OCI-M2 (cell line): ENCODE data around the gene CA11.

Experiments used
- DNase-seq: peaks from one replicate; lab custom pipeline; 2025; ENCODE audit not compliant: unreplicated experiment; lab: John Stamatoyannopoulos, UW

The CA11 gene

DNA sequence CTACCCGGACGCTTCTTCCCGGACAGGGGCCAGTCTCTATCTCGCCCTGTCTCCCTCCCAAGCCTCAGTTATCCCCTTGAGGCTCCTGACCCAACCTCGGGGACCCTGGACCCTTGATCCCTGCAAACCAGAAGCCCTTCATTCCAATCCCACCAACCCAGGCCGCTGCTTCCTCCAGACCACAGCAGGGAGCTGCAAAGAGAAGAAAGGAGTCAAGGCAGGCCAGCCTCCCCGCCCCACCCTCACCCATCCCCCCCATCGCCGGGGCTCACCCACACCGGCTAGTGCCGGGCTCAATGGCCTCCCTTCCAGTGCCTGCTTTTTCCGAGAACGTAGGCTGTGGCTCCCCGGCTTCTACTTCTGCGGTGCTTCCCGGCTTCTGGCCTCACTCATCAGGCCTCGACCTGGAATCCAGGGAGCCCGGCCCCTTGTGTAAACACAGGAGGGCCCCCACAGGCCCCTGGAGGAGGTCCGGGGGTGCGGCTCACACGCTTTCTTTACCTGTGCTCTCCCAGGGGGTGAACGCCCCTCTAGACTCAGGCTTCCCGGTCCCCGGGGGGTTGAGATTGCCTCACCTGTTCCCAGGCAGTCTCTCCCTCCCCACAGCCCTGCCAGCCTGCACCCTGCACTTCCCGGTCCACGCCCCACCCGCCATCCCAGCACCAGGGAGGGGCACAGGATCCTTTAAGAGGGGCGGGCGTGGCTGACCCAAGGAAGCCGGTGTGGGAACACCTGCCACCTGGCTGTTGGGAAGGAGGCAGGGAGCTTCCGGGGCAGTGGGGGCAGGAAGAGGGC lies 31.4 kb downstream of the CA11 start, which contains the start of gene FAM83E:
Gene FAM83E, minus strand, starts transcription at position 641 of the 795 bp plus-strand sequence. CDS start 1,704 bp downstream, outside the sequence.
- DNase-seq, result no peak

DNA sequence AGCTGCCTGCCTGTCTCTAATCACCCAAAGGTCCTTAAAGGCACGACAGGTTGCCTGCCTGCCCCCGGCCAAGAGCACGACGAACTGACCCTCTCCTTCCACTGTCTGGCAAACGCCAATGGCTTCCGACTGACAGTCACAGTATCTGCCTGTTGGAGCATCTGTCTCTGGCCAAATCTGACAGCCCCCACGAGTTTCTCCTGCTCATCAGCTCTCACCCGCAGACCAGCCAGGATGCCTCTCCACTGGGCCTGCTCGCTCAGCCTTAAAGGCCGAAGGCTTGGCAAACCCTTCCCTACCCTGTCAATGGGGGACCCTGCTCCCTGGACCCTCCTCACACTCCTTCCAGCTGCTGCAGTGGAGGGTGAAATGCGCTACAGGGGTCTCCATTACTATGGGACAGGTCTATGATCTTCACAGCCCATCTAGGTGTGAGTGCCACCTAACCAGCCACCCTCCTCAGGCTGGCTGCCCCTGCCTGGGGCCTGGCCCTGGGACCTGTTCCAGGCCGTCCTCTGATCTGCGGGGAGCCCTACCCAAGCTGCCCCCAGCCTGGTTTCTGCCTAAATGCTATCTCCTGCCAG lies 32.0 kb downstream of the CA11 start:
- DNase-seq, result no peak

DNA sequence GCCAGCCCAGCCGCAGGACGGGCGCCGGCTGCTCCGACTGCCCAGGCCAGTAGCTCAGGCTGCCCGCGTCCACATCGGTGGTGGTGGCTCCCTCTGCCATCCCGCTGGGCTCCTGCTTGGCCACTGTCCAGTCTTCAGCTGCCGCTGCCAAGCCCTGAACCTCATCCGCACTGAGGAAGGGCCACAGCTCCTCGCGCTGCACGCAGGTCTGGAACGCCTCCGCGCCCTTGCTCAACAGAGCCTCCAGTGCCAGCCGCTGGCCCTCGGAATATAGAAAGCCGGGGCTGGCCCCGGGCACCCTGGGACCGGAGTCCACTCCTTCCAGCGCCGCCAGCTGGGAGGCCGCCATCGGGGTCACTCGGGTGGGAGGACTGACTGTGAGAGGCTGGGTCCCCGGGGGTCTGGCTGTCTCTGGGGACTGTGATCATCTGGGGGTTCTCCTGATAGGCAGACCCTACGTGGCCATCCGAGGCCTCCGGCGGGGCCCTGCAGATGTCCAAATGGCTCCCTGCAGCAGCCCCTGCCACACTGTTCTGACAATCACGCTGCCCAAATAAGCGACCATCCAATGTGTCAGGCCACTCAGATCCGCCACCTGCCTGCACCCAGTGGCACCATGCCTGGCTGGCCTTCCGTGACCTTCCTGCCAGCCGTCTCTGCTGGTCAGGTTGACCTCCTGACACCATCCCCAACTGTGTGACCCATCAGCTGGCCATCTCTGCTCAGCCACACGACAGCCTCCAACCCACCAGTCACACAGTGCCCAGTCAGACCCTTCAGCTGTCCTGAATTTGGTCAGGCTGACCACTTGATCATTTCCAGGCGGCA lies 32.7 kb downstream of the CA11 start:
- no peak for DNase-seq

DNA sequence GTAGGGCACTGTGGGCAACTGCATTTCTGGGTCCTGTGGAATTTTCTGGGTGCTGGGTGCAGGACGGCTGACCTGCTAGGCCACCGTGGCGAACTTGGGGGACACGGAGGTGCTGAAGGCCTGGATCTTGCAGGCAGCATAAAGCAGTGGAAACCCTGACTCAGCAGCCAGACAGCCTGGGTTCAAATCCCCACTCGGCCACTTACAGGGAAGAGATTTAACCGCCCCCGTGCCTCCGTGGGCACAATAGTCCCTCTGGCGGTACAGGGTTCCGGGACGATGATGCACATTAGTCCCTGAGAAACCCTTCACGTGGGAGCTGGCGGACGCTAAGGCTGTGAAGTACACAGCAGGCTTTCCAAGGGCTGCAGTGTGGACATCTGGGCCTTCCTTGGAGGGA lies 34.1 kb downstream of the CA11 start:
- DNase-seq, result no peak

DNA sequence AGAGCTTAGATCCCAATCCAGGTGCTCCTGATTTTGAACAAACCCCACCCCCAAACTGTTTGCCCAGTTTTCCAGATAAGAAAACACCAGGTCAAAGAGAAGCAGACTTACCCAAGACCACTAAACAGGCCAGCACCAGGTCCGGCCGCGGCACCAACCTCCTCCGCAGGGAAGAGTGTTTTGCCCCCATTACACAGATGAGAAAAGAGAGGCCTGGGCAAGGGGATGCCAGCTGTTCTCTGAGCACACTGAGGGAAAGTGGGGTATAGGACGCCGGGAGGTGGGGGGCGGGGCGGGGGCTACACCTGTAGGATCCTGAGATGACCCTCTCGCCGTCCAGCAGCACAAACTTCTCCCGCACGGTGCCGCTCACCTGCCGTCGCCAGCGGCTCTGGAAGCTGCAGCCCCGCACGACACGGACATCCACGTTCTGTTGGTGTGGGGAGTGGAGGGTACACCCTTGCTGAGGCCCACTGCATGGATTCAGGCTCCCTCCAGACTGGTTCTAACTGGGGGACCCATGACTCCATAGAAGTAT lies 36.3 kb downstream of the CA11 start:
- no peak for DNase-seq

DNA sequence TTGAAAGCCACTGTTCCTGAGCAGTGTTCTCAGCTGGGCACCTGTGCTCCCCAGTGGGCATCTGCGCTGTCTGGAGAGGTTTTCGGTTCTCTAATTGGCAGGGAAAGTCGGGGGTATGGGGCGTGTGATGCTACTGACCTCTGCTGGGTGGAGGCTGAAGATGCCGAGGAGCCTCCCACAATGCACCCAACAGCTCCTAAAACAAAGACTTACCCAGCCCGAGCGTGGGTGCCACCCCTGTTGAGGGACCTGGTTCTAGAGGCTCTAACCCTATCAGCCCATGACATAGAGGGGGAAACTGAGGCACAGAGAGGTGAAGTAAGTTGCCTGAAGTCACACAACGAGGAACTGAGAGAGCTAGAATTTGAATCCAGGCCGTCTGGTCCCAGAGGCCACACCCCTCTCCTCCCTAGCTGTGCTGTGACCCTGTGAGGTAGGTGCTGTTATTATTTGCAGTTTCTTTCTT lies 37.2 kb downstream of the CA11 start:
- DNase-seq, result no peak

DNA sequence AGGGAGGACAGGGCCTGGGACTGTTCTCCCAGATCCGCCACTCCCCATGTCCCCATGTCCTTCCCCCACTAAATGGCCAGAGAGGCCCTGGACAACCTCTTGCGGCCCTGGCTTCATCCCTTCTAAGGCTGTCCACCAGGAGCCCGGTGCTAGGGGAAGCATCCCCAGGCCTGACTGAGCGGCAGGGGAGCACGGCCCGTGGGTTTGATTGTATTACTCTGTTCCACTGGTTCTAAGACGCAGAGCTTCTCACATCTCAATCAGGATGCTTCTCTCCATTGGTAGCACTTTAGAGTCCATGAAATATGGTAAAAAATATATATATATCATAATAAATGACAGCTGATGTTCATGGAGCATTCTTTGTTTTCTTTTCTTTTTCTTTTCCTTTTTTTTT lies 38.6 kb downstream of the CA11 start:
- DNase-seq, result no peak

DNA sequence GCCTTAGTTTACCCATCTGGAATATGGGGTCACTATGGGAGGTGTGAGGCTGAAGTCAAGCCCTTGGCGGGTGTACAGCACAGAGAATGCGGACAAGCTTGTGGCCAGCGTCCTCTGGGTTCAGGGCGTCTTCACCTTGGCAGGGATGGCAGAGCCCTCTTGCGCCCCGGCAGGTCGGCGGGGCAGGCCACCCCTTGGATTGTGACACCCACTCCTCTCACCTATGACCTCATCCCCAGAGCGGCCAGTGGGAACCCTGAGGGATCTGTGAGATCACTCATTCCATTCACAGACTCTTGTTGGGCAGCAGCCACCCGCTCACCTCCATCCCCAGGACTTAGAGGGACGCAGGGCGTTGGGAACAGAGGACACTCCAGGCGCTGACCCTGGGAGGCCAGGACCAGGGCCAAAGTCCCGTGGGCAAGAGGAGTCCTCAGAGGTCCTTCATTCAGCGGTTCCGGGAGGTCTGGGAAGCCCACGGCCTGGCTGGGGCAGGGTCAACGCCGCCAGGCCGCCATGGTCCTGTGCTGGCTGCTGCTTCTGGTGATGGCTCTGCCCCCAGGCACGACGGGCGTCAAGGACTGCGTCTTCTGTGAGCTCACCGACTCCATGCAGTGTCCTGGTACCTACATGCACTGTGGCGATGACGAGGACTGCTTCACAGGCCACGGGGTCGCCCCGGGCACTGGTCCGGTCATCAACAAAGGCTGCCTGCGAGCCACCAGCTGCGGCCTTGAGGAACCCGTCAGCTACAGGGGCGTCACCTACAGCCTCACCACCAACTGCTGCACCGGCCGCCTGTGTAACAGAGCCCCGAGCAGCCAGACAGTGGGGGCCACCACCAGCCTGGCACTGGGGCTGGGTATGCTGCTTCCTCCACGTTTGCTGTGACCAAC lies 39.3 kb downstream of the CA11 start, which contains the start of gene SPACA4:
Gene SPACA4, plus strand, starts transcription at position 280 of the 896 bp plus-strand sequence. Its CDS starts 237 bp downstream, at position 517.
- DNase-seq, result no peak

DNA sequence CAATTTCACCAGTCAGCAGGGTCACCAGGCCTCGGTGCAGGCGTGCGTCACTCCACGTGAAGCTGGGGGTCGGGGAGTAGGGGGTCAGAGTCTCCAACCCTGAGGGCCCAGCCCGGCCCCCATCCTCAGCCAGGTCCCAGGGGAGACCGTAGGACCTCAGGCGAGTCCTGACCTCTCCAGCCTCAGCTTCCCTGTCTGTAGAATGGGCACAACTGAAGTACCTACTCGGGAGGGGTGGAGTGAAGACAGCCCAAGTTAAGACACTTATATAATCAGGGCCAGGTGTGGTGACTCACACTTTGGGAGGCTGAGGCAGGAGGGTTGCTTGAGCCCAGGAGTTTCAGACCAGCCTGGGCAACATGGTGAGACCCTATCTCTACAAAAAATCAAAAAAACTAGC lies 42.1 kb downstream of the CA11 start:
- DNase-seq, result no peak

DNA sequence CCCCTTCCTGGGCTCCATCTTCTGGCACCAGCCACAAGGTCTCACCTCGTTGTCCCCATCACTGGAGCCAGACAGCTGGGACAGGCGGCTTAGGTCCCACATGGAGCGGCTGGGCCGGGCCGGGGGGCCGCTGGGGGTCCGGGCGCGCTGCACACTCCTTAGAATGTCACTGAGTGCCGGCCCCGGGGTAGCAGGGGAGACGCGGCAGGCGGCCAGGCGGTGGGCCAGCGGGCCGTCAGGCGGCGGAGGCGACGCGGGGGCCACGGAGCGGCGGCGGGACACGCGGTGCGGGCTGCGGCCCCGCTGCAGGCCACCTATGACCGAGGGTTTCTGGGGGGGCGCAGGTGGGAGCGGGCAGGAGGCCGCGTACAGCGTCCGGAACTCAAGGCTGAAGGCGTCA lies 42.5 kb downstream of the CA11 start:
- no peak for DNase-seq

DNA sequence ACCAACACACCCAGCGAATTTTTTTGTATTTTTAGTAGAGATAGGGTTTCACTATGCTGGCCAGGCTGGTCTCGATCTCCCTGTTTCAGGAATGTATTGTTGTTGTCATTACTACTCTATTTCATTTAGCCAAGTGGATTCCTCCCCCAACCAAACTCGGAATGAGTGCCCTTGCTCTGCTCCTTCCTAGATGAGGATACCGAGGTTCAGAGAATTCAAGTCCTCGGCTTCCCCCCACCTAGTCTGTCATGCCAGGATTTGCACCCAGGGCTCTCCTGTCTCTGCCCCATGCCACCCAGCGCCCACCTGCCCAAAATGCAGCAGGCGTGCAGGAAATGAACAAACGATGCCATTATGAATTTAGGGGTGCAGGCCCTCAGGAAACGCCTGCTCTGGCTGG lies 43.0 kb downstream of the CA11 start:
- no peak for DNase-seq

DNA sequence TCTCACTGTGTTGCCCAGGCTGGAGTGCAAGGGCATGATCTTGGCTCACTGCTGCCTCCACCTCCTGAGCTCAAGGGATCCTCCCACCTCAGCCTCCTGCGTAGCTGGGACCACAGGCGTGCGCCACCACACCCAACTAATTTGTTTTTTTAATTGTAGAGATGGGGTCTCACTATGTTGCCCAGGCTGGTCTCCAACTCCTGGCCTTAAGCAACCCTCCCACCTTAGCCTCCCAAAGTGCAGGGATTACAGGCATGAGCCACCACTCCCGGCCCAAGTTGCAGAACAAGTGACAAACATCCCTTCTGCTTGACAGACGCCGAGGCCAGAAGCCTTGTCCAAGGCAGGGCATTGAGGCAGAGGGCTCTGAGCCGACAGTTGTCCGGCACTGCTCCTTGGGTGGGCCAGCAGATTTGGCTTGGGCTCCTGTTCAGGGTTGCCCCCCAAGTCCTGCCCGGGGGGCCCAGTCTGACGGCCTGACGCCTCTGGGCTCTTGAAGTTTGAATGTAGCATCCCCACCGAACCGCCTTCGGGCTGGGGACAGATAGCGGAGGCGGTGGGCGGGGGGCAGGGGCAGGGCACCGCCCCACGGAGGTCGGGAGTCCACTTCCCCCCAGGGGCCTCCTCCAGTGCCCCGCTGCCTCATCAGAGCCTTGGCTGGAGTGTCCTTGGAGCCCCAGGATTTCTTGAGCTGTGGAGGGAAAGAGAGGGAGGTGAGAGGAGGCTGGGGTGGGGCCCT lies 45.1 kb downstream of the CA11 start:
- no peak for DNase-seq

DNA sequence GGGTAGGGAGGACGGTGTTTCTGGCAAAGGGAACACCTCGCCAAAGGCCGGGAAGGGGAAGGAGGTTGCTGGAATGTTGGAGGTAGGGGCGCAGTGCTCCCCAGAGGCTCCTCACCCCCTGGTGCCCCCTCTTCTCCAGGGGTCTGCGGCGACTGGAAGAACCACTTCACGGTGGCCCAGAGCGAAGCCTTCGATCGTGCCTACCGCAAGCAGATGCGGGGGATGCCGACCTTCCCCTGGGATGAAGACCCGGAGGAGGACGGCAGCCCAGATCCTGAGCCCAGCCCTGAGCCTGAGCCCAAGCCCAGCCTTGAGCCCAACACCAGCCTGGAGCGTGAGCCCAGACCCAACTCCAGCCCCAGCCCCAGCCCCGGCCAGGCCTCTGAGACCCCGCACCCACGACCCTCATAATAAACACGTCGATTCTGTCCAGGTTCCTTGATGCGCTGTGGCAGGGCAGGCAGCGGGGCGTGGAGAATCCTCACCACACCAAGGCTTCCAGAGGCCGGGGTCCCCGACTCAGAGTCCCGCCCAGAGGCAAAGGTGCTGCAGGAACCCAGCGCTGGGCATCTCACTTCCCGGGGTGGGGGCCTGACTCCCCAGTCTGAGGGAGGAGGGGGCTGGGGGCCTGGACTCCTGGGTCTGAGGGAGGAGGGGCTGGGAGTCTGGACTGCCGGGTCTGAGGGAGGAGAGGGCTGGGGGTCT lies 46.8 kb downstream of the CA11 start:
- DNase-seq, result no peak

DNA sequence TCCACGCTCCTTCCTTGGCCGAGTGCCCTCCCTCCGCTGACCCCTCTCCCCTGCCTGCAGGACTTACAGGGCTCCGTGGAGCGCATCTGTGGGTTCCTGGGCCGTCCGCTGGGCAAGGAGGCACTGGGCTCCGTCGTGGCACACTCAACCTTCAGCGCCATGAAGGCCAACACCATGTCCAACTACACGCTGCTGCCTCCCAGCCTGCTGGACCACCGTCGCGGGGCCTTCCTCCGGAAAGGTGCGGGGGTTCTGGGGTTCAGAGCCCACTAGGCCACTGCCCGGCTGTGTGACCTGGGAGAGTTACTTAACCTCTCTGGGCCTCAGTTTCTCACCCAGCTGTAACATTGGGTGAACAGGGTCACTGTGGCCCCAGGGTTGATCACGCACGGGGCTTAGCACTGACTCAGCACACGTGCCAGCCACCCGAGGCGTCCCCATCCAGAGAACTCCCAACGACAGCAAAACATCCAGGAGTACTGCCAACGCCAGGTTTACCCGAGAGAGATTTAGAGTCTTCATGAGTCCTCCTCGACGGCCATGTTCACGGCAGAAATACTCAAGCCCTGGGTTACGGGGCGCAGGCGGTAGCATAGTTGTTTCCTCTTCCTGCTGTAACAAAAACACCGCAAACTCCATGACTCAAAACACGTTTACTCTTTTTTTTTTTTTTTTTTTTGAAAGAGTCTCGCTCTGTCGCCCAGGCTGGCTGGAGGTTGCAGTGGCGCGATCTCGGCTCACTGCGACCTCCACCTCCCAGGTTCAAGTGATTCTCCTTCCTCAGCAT lies 49.1 kb downstream of the CA11 start:
- no peak for DNase-seq

DNA sequence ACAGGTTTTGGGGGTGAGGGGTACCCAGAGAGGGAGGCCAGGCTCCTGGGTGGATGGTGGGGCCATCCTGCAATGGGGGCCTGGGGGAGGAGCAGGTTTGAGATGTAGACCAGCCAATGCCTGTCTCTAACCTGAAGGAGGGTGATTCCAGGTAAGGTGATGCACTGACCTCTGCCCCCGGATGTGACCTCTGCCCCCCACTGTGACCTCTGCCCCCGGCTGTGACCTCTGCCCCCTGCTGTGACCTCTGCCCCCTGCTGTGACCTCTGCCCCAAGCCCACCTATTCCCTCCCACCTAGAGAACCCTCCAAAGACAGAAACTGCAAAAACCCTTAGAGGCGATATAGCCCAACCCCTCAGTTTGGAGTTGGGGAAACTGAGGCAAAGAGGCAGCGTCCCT lies 49.8 kb downstream of the CA11 start:
- no peak for DNase-seq

DNA sequence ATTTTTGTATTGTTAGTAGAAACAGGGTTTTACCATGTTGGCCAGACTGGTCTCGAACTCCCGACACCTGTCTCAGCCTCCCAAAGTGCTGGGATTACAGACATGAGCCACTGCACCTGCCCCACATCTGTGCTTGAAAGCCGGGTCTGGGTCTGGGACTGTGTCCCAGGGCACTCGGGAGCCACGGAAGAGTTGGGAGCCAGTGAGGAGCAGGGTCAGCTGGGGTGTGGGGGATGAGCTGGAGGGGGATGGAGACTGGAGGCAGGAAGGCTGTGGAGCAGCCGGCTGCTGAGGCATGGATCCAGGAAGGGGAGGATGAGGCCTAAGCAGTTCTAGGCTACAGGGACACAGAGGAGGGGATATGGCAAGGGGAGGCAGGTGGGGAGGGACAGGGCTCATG lies 50.2 kb downstream of the CA11 start:
- no peak for DNase-seq

DNA sequence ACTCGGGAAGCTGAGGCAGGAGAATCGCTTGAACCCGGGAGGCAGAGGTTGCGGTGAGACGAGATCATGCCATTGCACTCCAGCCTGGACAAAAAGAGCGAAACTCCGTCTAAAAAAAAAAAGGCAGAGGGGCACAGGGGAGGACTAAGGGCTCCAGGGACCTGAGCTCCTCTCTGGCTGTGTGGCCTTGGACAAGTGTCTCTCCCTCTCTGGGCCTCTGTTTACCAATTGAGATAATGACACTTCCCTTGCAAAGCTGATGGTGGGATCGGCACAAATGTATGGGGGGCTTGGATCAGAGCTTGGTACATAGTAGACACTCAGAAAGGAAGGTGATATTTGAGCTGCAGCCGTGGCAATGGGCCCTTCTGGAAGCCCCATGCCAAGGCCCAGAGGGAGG lies 50.8 kb downstream of the CA11 start:
- DNase-seq, result no peak

DNA sequence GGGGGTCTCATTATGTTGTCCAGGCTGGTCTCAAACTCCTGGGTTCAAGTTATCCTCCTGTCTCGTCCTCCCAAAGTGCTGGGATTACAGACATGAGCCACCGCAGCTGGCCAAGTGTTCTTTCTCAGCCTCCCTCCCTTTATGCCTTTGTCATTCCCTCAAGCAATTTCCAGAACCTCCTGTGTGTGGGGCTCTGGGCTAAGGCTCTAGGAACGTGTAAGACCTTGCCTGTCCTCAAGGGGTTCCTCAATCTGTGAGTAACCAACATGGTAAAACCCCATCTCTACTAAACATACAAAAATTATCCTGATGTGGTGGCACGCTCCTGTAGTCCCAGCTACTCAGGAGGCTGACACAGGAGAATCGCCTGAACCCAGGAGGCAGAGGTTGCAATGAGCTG lies 55.0 kb downstream of the CA11 start:
- no peak for DNase-seq
